Upper lobe of right lung (tissue), 1 donor: Measurements from ENCODE around the gene CNOT2. TPM values are rescaled to one million over a fixed set of nuclear protein-coding genes. Genes with fewer than 3 reads are reported as not detected.

Experiments used
- ATAC-seq: fragments of 200-7000 bp; cut with Tn5 transposase; one replicate; pipeline ENCODE4 v1.9.1; 2020; ENCODE audit warnings: mild to moderate bottlenecking, moderate library complexity
- DNase-seq: peaks from one replicate; pipeline ENCODE4 v3.0.0-alpha.2; 2020
- H3K27ac ChIP-seq: fragments of 200-600 bp; one replicate; pipeline ENCODE4 v1.8.0; 2022
- H3K27me3 ChIP-seq: fragments of 200-600 bp; one replicate; pipeline ENCODE4 v1.8.0; 2022; ENCODE audit warnings: mild to moderate bottlenecking
- H3K36me3 ChIP-seq: fragments of 200-600 bp; one replicate; pipeline ENCODE4 v1.8.0; 2022
- H3K4me1 ChIP-seq: fragments of 200-600 bp; one replicate; pipeline ENCODE4 v1.8.0; 2022
- H3K4me3 ChIP-seq: fragments of 200-600 bp; one replicate; pipeline ENCODE4 v1.8.0; 2022; ENCODE audit warnings: mild to moderate bottlenecking
- H3K9me3 ChIP-seq: fragments of 200-600 bp; one replicate; pipeline ENCODE4 v1.8.0; 2022
- CTCF ChIP-seq: fragments of 200-600 bp; IDR thresholded peaks from one replicate; pipeline ENCODE4 v1.8.0; 2022; ENCODE audit warnings: antibody characterized with exemption
- intact Hi-C: fragments of 100-400 bp; cut with DNase I; formaldehyde crosslinking; loops from one replicate; pipeline ENCODE4 v1.11.0; 2022
- total RNA-seq: library from RNA; stranded (reverse); fragmentation: NEBNext Ultra II Directional; extraction: Animal tissue kit (Norgen Biotek cat#: 25700); gene quantifications from one replicate; pipeline ENCODE4 v1.2.1, GENCODE V29; 2021
- donor health status: DM: no; HTN: yes; CAD: no; lungs with severe emphysema.

Gene CNOT2
- total RNA-seq, 1 donor from 2014 or later = 71.4 TPM

- Histone ChIP-seq H3K27ac (no peak overlapping the region), H3K4me3 (no peak overlapping the region), H3K36me3 (no peaks in the 10 kb centered on the region), H3K27me3 (no peaks in the 10 kb centered on the region), H3K9me3 (no peaks in the 10 kb centered on the region), H3K4me1 (peaks cover 37% of the 10 kb centered on the region)
- DNase-seq (no peak), ATAC-seq (no peak)
- no peak for TF ChIP-seq CTCF
- intact Hi-C loops = no loop called here
Measured at GRCh38 chr12:70268972-70269371, 25.7 kb downstream of the CNOT2 start.

GRCh38 chr12:70270108-70270507, 26.9 kb downstream of the CNOT2 start:
- H3K9me3 ChIP-seq = no peaks in the 10 kb centered on the region
- intact Hi-C loops = no loop called here
- H3K4me1 ChIP-seq = peaks cover 32% of the 10 kb centered on the region
- H3K27ac ChIP-seq = no peak overlapping the region
- no peak overlapping the region for H3K4me3 ChIP-seq
- no peak for ATAC-seq
- H3K27me3 ChIP-seq = no peaks in the 10 kb centered on the region
- TF ChIP-seq CTCF = no peak
- no peaks in the 10 kb centered on the region for H3K36me3 ChIP-seq
- DNase-seq = no peak

- no peak overlapping the region for H3K27ac ChIP-seq
- no peak for TF ChIP-seq CTCF
- no peaks in the 10 kb centered on the region for H3K36me3 ChIP-seq
- no peaks in the 10 kb centered on the region for H3K27me3 ChIP-seq
- H3K4me3 ChIP-seq = no peak overlapping the region
- DNase-seq = no peak
- intact Hi-C loops = no loop called here
- no peak for ATAC-seq
- peaks cover 32% of the 10 kb centered on the region for H3K4me1 ChIP-seq
- H3K9me3 ChIP-seq = no peaks in the 10 kb centered on the region
Measured at GRCh38 chr12:70271025-70271424, 27.8 kb downstream of the CNOT2 start.

GRCh38 chr12:70272510-70272909, 29.3 kb downstream of the CNOT2 start:
- Histone ChIP-seq H3K27me3 (no peaks in the 10 kb centered on the region), H3K36me3 (no peaks in the 10 kb centered on the region), H3K27ac (no peak overlapping the region), H3K4me3 (no peak overlapping the region), H3K4me1 (peaks cover 29% of the 10 kb centered on the region), H3K9me3 (no peaks in the 10 kb centered on the region)
- no peak for ATAC-seq
- TF ChIP-seq CTCF = no peak
- intact Hi-C loops = no loop called here
- no peak for DNase-seq

GRCh38 chr12:70275045-70275444, 31.8 kb downstream of the CNOT2 start:
- H3K27ac ChIP-seq = no peak overlapping the region
- H3K9me3 ChIP-seq = no peaks in the 10 kb centered on the region
- peaks cover 21% of the 10 kb centered on the region for H3K4me1 ChIP-seq
- H3K36me3 ChIP-seq = peaks cover 16% of the 10 kb centered on the region
- no peak overlapping the region for H3K4me3 ChIP-seq
- intact Hi-C loops = no loop called here
- no peak for TF ChIP-seq CTCF
- ATAC-seq (no peak), DNase-seq (no peak)
- no peaks in the 10 kb centered on the region for H3K27me3 ChIP-seq

- Histone ChIP-seq H3K27me3 (no peaks in the 10 kb centered on the region), H3K27ac (no peak overlapping the region), H3K4me1 (no peaks in the 10 kb centered on the region), H3K36me3 (peaks cover 17% of the 10 kb centered on the region), H3K4me3 (no peak overlapping the region), H3K9me3 (no peaks in the 10 kb centered on the region)
- TF ChIP-seq CTCF = no peak
- intact Hi-C loops = no loop called here
- DNase-seq = no peak
- ATAC-seq = no peak
Measured at GRCh38 chr12:70277973-70278372, 34.7 kb downstream of the CNOT2 start.
